Psoas muscle (tissue), 8 donors: Measurements from ENCODE around the gene SLC13A5. TPM values are rescaled to one million over a fixed set of nuclear protein-coding genes. Genes with fewer than 3 reads are reported as not detected.

Source experiments
- ATAC-seq, 4 donors: fragments of 200-7000 bp; cut with Tn5 transposase; one replicate each; pipeline ENCODE4 v1.9.1; 2020; ENCODE audit warnings: moderate library complexity in 3 of 4, mild to moderate bottlenecking in 2 of 4
- DNase-seq, 2 donors: peaks; one replicate each; pipeline ENCODE4 v3.0.0-alpha.2; 2020
- H3K27ac ChIP-seq: fragments of 200-600 bp; one replicate; pipeline ENCODE4 v1.8.0; 2022
- H3K27me3 ChIP-seq, 3 donors: fragments of 200-600 bp in 1 of 3; one replicate each; pipeline versions ENCODE4 v1.6.1 to v1.8.0; 2013 to 2022; ENCODE audit warnings: low read length in 2 of 3, mild to moderate bottlenecking in 2 of 3, moderate library complexity in 1 of 3; ENCODE audit not compliant: insufficient read depth in 3 of 3
- H3K36me3 ChIP-seq, 2 donors: fragments of 200-600 bp in 1 of 2; one replicate each; pipeline versions ENCODE4 v1.6.1 to v1.8.0; 2013 to 2022; ENCODE audit warnings: low read depth in 1 of 2, mild to moderate bottlenecking in 1 of 2, moderate library complexity in 1 of 2; ENCODE audit not compliant: insufficient read depth in 1 of 2
- H3K4me1 ChIP-seq: fragments of 200-600 bp; one replicate; pipeline ENCODE4 v1.8.0; 2022
- H3K4me3 ChIP-seq: fragments of 200-600 bp; one replicate; pipeline ENCODE4 v1.8.0; 2022; ENCODE audit warnings: mild to moderate bottlenecking
- H3K9me3 ChIP-seq: fragments of 200-600 bp; one replicate; pipeline ENCODE4 v1.8.0; 2022
- WGBS, 3 donors: extraction: QIAGEN DNeasy Blood & Tissue Kit; methylation state at CpG; one replicate each; pipeline versions ENCODE4 v1.1.6 to v1.1.7; 2013; 5-methylcytosine and 5-hydroxymethylcytosine counted together
- intact Hi-C, 2 donors: fragments of 100-400 bp; cut with DNase I; formaldehyde crosslinking; loops; one replicate each; pipeline versions ENCODE4 v1.11.0 to v1.14.2; 2022
- polyA plus RNA-seq, 3 donors: library from polyadenylated mRNA; stranded (reverse); fragments of 200-250 nt; gene quantifications; one replicate each; pipeline ENCODE4 v1.2.3, GENCODE V29; 2013
- total RNA-seq, 4 donors: library from RNA; stranded (reverse); fragmentation: NEBNext Ultra II Directional in 2 of 4; extraction: Animal tissue kit (Norgen Biotek cat#: 25700) in 2 of 4; gene quantifications; one replicate each; pipeline versions ENCODE4 v1.2.1 to v1.2.4, GENCODE V29; 2021 to 2023
- TF ChIP-seq, protein P1 (sequence below): fragments of 200-600 bp; IDR thresholded peaks from one replicate; pipeline ENCODE4 v1.8.0; 2022; ENCODE audit warnings: antibody characterized with exemption
- donor health status: healthy with polysubstance abuse.
- donor health status: DM: no; HTN: no; CAD: no; lungs with moderate emphysema.
- donor health status: Bipolar disorder and iron deficiency.
- donor health status: healthy.
- donor health status: DM: yes; HTN: yes; CAD: no.
- donor health status: DM: no; HTN: no; CAD: no.
- donor health status: DM: no; HTN: no; CAD: no.
- donor health status: DM: yes; HTN: yes; CAD: no.

Gene SLC13A5
- total and polyA plus RNA-seq, 7 donors: 0.01 to 0.17 (median 0.03) TPM; not detected in 4

DNA sequence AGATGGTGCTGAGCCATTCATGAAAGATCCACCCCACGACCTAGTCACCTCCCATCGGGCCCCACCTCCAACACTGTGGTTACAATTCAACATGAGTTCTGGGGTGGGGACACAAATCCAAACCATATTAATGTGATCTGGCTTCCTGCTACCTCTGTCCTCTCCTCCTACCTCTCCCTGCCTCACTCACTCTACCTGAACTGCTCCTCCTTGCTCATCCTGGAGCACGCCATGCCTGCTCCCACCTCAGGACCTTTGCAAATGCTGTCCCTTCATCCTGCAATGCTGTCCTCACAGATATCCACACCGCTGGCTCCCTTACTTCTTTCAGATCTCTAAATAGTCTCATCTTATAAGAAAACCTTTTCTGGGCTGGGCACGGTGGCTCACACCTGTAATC, 10.8 kb upstream of the SLC13A5 start:
- intact Hi-C loops: no loop called here
- DNase-seq (no peak), ATAC-seq (no peak)
- Histone ChIP-seq H3K36me3 (no peaks in the 10 kb centered on the region), H3K9me3 (no peaks in the 10 kb centered on the region), H3K4me3 (no peak overlapping the region), H3K27me3 (peaks cover 0 to 28% (median 0%) of the 10 kb centered on the region in 3 donors), H3K4me1 (no peaks in the 10 kb centered on the region), H3K27ac (no peak overlapping the region)
- TF ChIP-seq, protein P1, sequence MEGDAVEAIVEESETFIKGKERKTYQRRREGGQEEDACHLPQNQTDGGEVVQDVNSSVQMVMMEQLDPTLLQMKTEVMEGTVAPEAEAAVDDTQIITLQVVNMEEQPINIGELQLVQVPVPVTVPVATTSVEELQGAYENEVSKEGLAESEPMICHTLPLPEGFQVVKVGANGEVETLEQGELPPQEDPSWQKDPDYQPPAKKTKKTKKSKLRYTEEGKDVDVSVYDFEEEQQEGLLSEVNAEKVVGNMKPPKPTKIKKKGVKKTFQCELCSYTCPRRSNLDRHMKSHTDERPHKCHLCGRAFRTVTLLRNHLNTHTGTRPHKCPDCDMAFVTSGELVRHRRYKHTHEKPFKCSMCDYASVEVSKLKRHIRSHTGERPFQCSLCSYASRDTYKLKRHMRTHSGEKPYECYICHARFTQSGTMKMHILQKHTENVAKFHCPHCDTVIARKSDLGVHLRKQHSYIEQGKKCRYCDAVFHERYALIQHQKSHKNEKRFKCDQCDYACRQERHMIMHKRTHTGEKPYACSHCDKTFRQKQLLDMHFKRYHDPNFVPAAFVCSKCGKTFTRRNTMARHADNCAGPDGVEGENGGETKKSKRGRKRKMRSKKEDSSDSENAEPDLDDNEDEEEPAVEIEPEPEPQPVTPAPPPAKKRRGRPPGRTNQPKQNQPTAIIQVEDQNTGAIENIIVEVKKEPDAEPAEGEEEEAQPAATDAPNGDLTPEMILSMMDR: no peak
- WGBS, 3 donors: 84 to 87% (median 85%) methylated on average over 5 of the region's 5 CpGs

DNA sequence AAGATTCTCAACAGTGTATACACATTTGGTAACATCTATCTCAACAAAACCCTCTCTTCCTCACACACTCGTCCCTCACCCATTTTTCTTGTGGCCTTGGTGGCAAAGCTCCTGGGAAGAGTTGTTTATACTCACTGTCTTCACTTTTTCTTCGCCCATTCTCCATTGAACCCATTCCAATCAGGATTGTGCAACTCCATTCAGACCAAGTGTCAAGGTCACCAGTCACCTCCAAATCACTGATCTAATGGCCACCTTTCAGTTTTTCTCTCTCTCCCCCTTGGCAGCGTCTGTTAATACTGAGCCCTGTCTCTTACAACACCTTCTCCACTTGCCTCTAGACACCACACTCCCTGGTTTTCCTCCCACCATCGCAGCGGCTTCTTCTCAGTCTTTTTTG, 8.6 kb upstream of the SLC13A5 start:
- Histone ChIP-seq H3K27ac (no peak overlapping the region), H3K9me3 (no peaks in the 10 kb centered on the region), H3K4me1 (no peaks in the 10 kb centered on the region), H3K4me3 (no peak overlapping the region), H3K36me3 (no peaks in the 10 kb centered on the region), H3K27me3 (peaks cover 0 to 19% (median 0%) of the 10 kb centered on the region in 3 donors)
- ATAC-seq: no peak
- no peak for DNase-seq
- 67 to 80% (median 76%) methylated on average over 5 of the region's 5 CpGs for WGBS, 3 donors
- TF ChIP-seq, protein P1: no peak
- intact Hi-C loops: no loop called here

DNA sequence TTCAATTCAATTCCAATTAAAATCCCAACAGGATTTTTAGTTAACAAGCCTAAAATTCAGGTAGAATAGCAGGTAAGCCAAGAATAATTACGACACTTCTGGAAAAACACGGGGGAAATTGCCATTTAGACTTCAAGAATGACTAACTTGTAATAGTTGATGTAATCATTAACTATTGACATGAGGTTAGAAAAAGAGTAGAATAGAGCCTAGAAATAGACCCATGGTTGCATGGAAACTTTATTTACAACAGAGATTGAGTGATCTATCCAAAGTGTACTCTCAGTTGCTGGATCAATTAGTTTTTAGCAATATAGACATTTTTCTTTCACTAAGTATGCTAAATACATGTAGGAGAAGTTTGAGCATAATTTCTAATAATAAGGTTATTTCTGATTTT, 3.6 kb upstream of the SLC13A5 start:
- WGBS, 3 donors: 90 to 94% (median 94%) methylated on average over 2 of the region's 2 CpGs

DNA sequence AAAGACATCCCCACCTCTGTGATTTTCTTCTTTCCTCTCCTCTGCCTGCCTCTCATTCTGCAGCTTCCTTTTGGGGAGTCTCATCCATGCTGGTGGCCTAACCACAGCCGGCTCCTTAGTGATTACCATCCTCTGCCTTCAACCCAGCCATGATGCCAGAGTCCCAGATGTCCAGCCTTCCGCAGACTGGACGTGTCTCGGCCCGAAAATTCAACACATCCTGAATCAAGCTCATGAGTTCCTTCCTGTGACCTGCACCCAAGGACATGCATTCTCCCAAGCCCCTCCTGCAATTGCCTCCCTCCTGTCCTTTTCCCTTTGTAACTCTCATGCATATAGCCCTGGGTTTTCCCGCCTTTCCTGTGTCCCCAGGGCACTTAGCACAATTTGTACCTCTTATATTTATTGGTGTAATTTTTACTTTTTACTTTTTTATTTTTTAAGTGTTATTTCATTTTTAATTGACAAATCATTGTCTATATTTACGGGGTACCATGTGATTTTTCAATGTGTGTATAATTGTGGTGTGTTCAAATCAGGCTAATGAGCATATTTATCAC, 1.2 kb upstream of the SLC13A5 start:
- Histone ChIP-seq H3K4me1 (no peaks in the 10 kb centered on the region), H3K9me3 (peaks cover 6% of the 10 kb centered on the region), H3K27ac (no peak overlapping the region), H3K4me3 (no peak overlapping the region), H3K27me3 (peaks cover 0 to 51% (median 11%) of the 10 kb centered on the region in 3 donors), H3K36me3 (no peaks in the 10 kb centered on the region)
- intact Hi-C loops: no loop called here
- TF ChIP-seq, protein P1: no peak
- WGBS, 3 donors: 60 to 70% (median 67%) methylated on average over 7 of the region's 7 CpGs
- ATAC-seq (no peak), DNase-seq (no peak)

More for the DNA sequence above, 3.6 kb upstream of the SLC13A5 start:
- intact Hi-C loops: no loop called here
- TF ChIP-seq, protein P1: no peak
- Histone ChIP-seq H3K9me3 (peaks cover 6% of the 10 kb centered on the region), H3K4me3 (no peak overlapping the region), H3K27ac (no peak overlapping the region), H3K36me3 (no peaks in the 10 kb centered on the region), H3K27me3 (peaks cover 0 to 42% (median 11%) of the 10 kb centered on the region in 3 donors), H3K4me1 (no peaks in the 10 kb centered on the region)
- no peak for DNase-seq
- ATAC-seq: no peak

DNA sequence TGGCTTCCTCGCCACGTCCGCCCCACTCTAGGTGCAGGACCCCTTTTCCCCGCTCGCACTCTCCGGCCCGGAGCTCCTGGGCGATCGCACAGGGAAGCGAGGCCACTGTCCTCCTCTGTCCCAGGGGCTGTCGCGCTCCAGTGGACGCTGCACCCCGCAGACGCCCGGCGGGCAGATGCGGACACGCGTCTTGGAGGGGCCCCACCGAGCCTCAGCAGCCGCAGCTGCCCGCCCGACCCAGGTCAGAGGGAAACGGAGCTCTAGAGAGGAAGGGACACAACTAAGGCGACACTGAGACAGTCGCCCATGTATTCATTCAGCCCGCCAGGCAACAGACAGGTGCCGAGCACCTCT, 726 bp upstream of the SLC13A5 start:
- H3K9me3 ChIP-seq: peaks cover 6% of the 10 kb centered on the region
- no peaks in the 10 kb centered on the region for H3K4me1 ChIP-seq
- H3K27me3 ChIP-seq: peaks cover 0 to 52% (median 11%) of the 10 kb centered on the region in 3 donors
- peak overlapping the region; percentile 56 for H3K4me3 ChIP-seq
- no peak overlapping the region for H3K27ac ChIP-seq
- WGBS, 3 donors: 3 to 7% (median 7%) methylated on average over 28 to 29 of the region's 29 CpGs
- H3K36me3 ChIP-seq: no peaks in the 10 kb centered on the region
- TF ChIP-seq, protein P1: no peak
- DNase-seq (no peak), ATAC-seq (no peak)
- intact Hi-C loops: no loop called here
